Endothelial cell of umbilical vein (primary cell): ENCODE data around the gene HCST. TPM values are rescaled to one million over a fixed set of nuclear protein-coding genes. Genes with fewer than 3 reads are reported as not detected.
A peak's percentile ranks its signal among the peaks of the same experiment; 100 is the strongest.

Experiments used
- BruUV-seq: library from RNA; stranded (reverse); fragments of 400-500 nt; replicated peaks from 2 replicates; lab custom pipeline; 2021; lab: Mats Ljungman, UMichigan
- CTCF ChIA-PET: fragments of 300-600, 350-600 bp; sonication (Branson Sonifier 250); formaldehyde crosslinking; loops from one replicate; lab custom pipeline; 2021; ENCODE audit warnings: antibody characterized with exemption, inconsistent platforms; lab: Charles Lee
- POLR2A ChIA-PET: fragments of 300-600, 350-600 bp; sonication (Branson Sonifier 250); formaldehyde crosslinking; loops from one replicate; lab custom pipeline; 2021; ENCODE audit warnings: antibody characterized with exemption, inconsistent platforms; lab: Charles Lee
- DNase-seq: peaks from one replicate; pipeline ENCODE4 v3.0.0-alpha.2; 2011; ENCODE audit warnings: low read depth, low spot score
- FAIRE-seq: peaks from 2 replicates; lab custom pipeline; 2011; peaks lifted over from hg19 to GRCh38; lab: Jason Lieb, UNC
- H2AFZ ChIP-seq: 2 replicates; pipeline ENCODE4 v1.6.0; 2012; ENCODE audit warnings: low read depth, low read length, control low read depth, inconsistent platforms
- H3K27ac ChIP-seq: 2 replicates; pipeline ENCODE4 v1.5.1; 2011; ENCODE audit warnings: low read depth, mild to moderate bottlenecking, control low read depth, low read length, moderate library complexity; ENCODE audit not compliant: insufficient read depth
- H3K27me3 ChIP-seq, 2 experiments: 2 replicates each; pipeline versions ENCODE4 v1.6.0 to v1.6.1; 2011; ENCODE audit warnings: low read length in 2 of 2, mixed read lengths in 1 of 2; ENCODE audit not compliant: control insufficient read depth in 2 of 2, insufficient read depth in 2 of 2
- H3K36me3 ChIP-seq, 2 experiments: 2 replicates in 1 of 2; 3 replicates in 1 of 2; pipeline ENCODE4 v1.5.1; 2011; ENCODE audit warnings: low read length in 2 of 2, mild to moderate bottlenecking in 1 of 2, moderate library complexity in 1 of 2; ENCODE audit not compliant: control insufficient read depth in 2 of 2, insufficient read depth in 2 of 2; ENCODE audit errors: extremely low read depth in 1 of 2
- H3K4me1 ChIP-seq: 3 replicates; pipeline ENCODE4 v1.5.1; 2011; ENCODE audit warnings: mild to moderate bottlenecking, low read length; ENCODE audit not compliant: control insufficient read depth, insufficient read depth; ENCODE audit errors: extremely low read depth
- H3K4me2 ChIP-seq: 2 replicates; pipeline ENCODE4 v1.6.1; 2011; ENCODE audit warnings: low read length, control low read depth, mixed read lengths; ENCODE audit not compliant: insufficient read depth
- H3K4me3 ChIP-seq, 3 experiments: fragments of 200-600 bp in 1 of 3; sonication (generic), shearing (Covaris generic) in 1 of 3; replicated peaks in 1 of 3; 2 replicates each; pipeline ENCODE4 v1.5.1; 2011 to 2016; ENCODE audit warnings: control low read depth in 3 of 3, low read length in 3 of 3, mild to moderate bottlenecking in 2 of 3, inconsistent platforms in 1 of 3, low read depth in 1 of 3, moderate library complexity in 1 of 3; ENCODE audit not compliant: insufficient read depth in 1 of 3
- H3K79me2 ChIP-seq: 2 replicates; pipeline ENCODE4 v1.6.0; 2012; ENCODE audit warnings: low read length, inconsistent platforms; ENCODE audit not compliant: control insufficient read depth, insufficient read depth
- H3K9ac ChIP-seq: replicated peaks from 2 replicates; pipeline ENCODE3; 2011; ENCODE audit warnings: low read length, control low read depth; ENCODE audit not compliant: insufficient read depth; ENCODE audit errors: extremely low read depth
- H3K9me1 ChIP-seq: replicated peaks from 3 replicates; pipeline ENCODE4 v1.6.0; 2011; ENCODE audit warnings: mild to moderate bottlenecking, low read length; ENCODE audit not compliant: control insufficient read depth, insufficient read depth; ENCODE audit errors: extremely low read depth
- H3K9me3 ChIP-seq: replicated peaks from 2 replicates; pipeline ENCODE4 v1.5.1; 2012; ENCODE audit warnings: low read length, inconsistent platforms; ENCODE audit not compliant: control insufficient read depth, insufficient read depth
- H4K20me1 ChIP-seq: replicated peaks from 2 replicates; pipeline ENCODE3; 2011; ENCODE audit warnings: mild to moderate bottlenecking, low read length; ENCODE audit not compliant: control insufficient read depth, insufficient read depth; ENCODE audit errors: extremely low read depth
- EZH2 ChIP-seq: IDR thresholded peaks from 2 replicates; pipeline ENCODE4 v1.6.1; 2012; ENCODE audit warnings: borderline replicate concordance, low read depth, mild to moderate bottlenecking, moderate library complexity, low read length, inconsistent platforms; ENCODE audit not compliant: severe bottlenecking
- FOS ChIP-seq: IDR thresholded peaks from 2 replicates; pipeline ENCODE4 v1.6.1; 2011; ENCODE audit warnings: mild to moderate bottlenecking, low read length, moderate library complexity, borderline replicate concordance; ENCODE audit not compliant: insufficient read depth
- GATA2 ChIP-seq: IDR thresholded peaks from 2 replicates; pipeline ENCODE4 v1.7.0; 2011; ENCODE audit warnings: low read depth, mild to moderate bottlenecking, moderate library complexity, mixed read lengths, low read length; ENCODE audit not compliant: insufficient read length, insufficient read depth
- JUN ChIP-seq: IDR thresholded peaks from 2 replicates; pipeline ENCODE4 v1.6.1; 2011; ENCODE audit warnings: borderline replicate concordance, low read depth; ENCODE audit not compliant: insufficient read length, insufficient read depth
- MYC ChIP-seq: IDR thresholded peaks from one replicate; pipeline ENCODE4 v1.6.1; 2011; ENCODE audit warnings: mild to moderate bottlenecking, low read depth, low read length
- POLR2A ChIP-seq: IDR thresholded peaks from 2 replicates; pipeline ENCODE4 v1.6.1; 2012; ENCODE audit warnings: low read depth, mild to moderate bottlenecking, control low read depth, low read length
- POLR2AphosphoS5 ChIP-seq: IDR thresholded peaks from 2 replicates; pipeline ENCODE4 v1.6.1; 2012; ENCODE audit warnings: low read depth, mild to moderate bottlenecking, control low read depth, low read length, moderate library complexity; ENCODE audit not compliant: insufficient read depth
- dilution Hi-C: fragments of 300-500 bp; cut with MboI; formaldehyde crosslinking; loops from one replicate; pipeline ENCODE4 v1.15.0; 2019; ENCODE audit warnings: low sequenced_read_pairs; ENCODE audit not compliant: extremely low pct_ligation_motif_present
- intact Hi-C: fragments of 100-400 bp; cut with micrococcal nuclease; formaldehyde crosslinking; loops from one replicate; pipeline ENCODE4 v1.10.0; 2022
- polyA plus RNA-seq, 4 experiments: library from polyadenylated mRNA; depleted of rRNA in 3 of 4; stranded (reverse) in 3 of 4; unstranded in 1 of 4; fragments of >200 nt; gene quantifications; 2 replicates each; pipeline versions ENCODE4 v1.2.1 to v1.2.3, GENCODE V29; 2011 to 2012; ENCODE audit warnings: missing spikeins in 1 of 4
- total RNA-seq: library from RNA; stranded (reverse); gene quantifications from 2 replicates; pipeline ENCODE4 v1.2.3, GENCODE V29; 2021
- TF ChIP-seq, protein P1 (sequence below): IDR thresholded peaks from 2 replicates; pipeline ENCODE4 v1.6.1; 2011; ENCODE audit not compliant: insufficient read depth, insufficient read length
- TF ChIP-seq, protein P2 (sequence below), 2 donors: IDR thresholded peaks; 1 replicate in 1 of 2; 2 replicates in 1 of 2; pipeline ENCODE4 v1.5.1; 2011; ENCODE audit warnings: low read length in 2 of 2, mild to moderate bottlenecking in 2 of 2, moderate library complexity in 2 of 2, control low read depth in 1 of 2, inconsistent platforms in 1 of 2, low read depth in 1 of 2; ENCODE audit not compliant: insufficient read depth in 1 of 2; ENCODE audit errors: extremely low read depth in 1 of 2

The HCST gene
- total and polyA plus RNA-seq, 2 donors (not counting 3 experiments of a cell fraction or from before 2014, with no cell fraction given), result not detected

DNA sequence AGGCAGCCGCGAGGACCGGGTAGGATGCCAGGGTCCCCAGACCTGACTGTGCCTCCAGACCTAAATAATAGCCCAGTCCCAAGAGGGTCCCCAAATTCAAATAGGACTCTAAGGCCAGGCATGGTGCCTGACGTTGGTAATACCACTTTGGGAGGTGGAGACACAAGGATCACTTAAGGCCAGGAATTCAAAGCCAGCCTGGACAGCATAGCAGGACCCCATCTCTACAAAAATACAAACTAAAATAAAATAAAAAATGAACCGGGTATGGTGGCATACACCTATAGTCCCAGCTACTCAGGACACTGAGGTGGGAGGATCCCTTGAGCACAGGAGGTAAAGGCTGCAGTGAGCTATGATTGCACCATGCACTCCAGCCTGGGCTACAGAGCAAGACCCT lies 39.3 kb upstream of the HCST start:
- intact Hi-C loops, result no loop called here
- no peak for TF ChIP-seq JUN
- no peak for TF ChIP-seq POLR2A
- no peak for TF ChIP-seq FOS
- no peak for TF ChIP-seq GATA2
- no peak for TF ChIP-seq POLR2AphosphoS5
- TF ChIP-seq, protein P1, sequence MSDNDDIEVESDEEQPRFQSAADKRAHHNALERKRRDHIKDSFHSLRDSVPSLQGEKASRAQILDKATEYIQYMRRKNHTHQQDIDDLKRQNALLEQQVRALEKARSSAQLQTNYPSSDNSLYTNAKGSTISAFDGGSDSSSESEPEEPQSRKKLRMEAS, result no peak
- H3K79me2 ChIP-seq, result no peaks in the 10 kb centered on the region
- BruUV-seq, result no TSS peak
- H3K4me2 ChIP-seq, result no peak overlapping the region
- no peaks in the 10 kb centered on the region for H4K20me1 ChIP-seq
- no peak overlapping the region for H3K4me3 ChIP-seq
- no peaks in the 10 kb centered on the region for H3K36me3 ChIP-seq
- CTCF ChIA-PET, result no interaction called here
- peaks cover 29 to 37% of the 10 kb centered on the region in 2 experiments for H3K27me3 ChIP-seq
- H3K9me3 ChIP-seq, result no peaks in the 10 kb centered on the region
- H3K9me1 ChIP-seq, result no peaks in the 10 kb centered on the region
- POLR2A ChIA-PET, result no interaction called here
- FAIRE-seq, result no peak
- no peak overlapping the region for H2AFZ ChIP-seq
- no peak for DNase-seq
- no peak overlapping the region for H3K27ac ChIP-seq
- dilution Hi-C loops, result no loop called here
- H3K4me1 ChIP-seq, result no peaks in the 10 kb centered on the region
- no peak overlapping the region for H3K9ac ChIP-seq

DNA sequence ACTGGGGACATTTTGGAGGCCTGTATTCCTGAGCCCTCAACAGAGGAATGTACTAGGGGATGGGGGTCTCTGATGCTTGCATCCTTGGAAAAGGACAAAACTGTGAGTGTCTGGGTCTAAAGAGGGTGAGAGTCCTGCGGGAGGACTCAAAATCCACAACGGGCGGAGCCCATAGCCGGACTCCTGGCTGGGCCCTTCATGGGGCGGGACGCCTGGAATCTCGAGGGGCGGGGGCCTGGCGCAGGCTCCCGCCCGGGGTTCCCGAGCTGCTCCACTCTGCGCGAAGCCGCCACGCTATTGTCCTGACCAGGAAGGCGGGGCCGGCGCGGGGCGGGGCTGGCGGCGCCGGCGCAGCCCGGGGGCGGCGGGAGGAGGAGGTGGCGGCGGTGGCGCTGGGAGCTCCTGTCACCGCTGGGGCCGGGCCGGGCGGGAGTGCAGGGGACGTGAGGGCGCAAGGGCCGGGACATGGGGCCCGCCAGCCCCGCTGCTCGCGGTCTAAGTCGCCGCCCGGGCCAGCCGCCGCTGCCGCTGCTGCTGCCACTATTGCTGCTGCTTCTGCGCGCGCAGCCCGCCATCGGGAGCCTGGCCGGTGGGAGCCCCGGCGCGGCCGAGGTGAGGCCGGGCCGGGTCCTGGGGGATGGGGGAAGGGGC lies 34.0 kb upstream of the HCST start, which contains the start of gene APLP1:
TSS of gene APLP1 (plus strand) at position 403 of the 651 bp plus-strand sequence. CDS start at position 466, 63 bp downstream.
- BruUV-seq, result no TSS peak
- Histone ChIP-seq H3K36me3 (no peaks in the 10 kb centered on the region), H4K20me1 (no peaks in the 10 kb centered on the region), H3K9ac (no peak within 1 kb of the TSS), H3K4me1 (peaks cover 4% of the 10 kb centered on the region), H2AFZ (peak within 1 kb of the TSS; percentile 26), H3K27me3 (peaks cover 2 to 7% of the 10 kb centered on the region in 2 experiments), H3K9me1 (no peaks in the 10 kb centered on the region), H3K4me3 (peak within 1 kb of the TSS in 2 of 3 experiments; percentile 19 to 20), H3K27ac (no peak within 1 kb of the TSS), H3K4me2 (peak within 1 kb of the TSS; percentile 43), H3K79me2 (no peaks in the 10 kb centered on the region), H3K9me3 (no peaks in the 10 kb centered on the region)
- peak; percentile 48 for FAIRE-seq
- no peak for TF ChIP-seq POLR2AphosphoS5
- TF ChIP-seq MYC, result no peak
- TF ChIP-seq JUN, result no peak
- TF ChIP-seq EZH2, result no peak
- TF ChIP-seq GATA2, result no peak
- TF ChIP-seq, protein P2, sequence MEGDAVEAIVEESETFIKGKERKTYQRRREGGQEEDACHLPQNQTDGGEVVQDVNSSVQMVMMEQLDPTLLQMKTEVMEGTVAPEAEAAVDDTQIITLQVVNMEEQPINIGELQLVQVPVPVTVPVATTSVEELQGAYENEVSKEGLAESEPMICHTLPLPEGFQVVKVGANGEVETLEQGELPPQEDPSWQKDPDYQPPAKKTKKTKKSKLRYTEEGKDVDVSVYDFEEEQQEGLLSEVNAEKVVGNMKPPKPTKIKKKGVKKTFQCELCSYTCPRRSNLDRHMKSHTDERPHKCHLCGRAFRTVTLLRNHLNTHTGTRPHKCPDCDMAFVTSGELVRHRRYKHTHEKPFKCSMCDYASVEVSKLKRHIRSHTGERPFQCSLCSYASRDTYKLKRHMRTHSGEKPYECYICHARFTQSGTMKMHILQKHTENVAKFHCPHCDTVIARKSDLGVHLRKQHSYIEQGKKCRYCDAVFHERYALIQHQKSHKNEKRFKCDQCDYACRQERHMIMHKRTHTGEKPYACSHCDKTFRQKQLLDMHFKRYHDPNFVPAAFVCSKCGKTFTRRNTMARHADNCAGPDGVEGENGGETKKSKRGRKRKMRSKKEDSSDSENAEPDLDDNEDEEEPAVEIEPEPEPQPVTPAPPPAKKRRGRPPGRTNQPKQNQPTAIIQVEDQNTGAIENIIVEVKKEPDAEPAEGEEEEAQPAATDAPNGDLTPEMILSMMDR (IDR thresholded peaks at IDR 0.05; ENCODE audit: extremely low read depth in 1 of 2, insufficient read depth in 1 of 2, low read depth in 1 of 2, low read length in 2 of 2), result no peak
- TF ChIP-seq FOS, result no peak
- TF ChIP-seq, protein P1, result no peak
- TF ChIP-seq POLR2A, result no peak
- intact Hi-C loops, result no loop called here
- POLR2A ChIA-PET, result no interaction called here
- CTCF ChIA-PET, result no interaction called here
- dilution Hi-C loops, result no loop called here
- DNase-seq, result peak; percentile 39
